Measurements from ENCODE around the gene LSMEM2.

Gene LSMEM2

GRCh38 chr3:50278880-50279224 lies at the start of gene LSMEM2:
TSS of gene LSMEM2 (plus strand) at chr3:50279087. CDS start at chr3:50279114, 27 bp downstream.
- DNase-seq (ENCODE audit: low read depth), result no peak
- TF ChIP-seq CTCF (IDR thresholded peaks at IDR 0.05; ENCODE audit: insufficient read depth, low read depth, low read length, missing control alignments), result no peak
- no peak within 1 kb of the TSS for H3K4me3 ChIP-seq (ENCODE audit: low read depth, low read length)

DNA sequence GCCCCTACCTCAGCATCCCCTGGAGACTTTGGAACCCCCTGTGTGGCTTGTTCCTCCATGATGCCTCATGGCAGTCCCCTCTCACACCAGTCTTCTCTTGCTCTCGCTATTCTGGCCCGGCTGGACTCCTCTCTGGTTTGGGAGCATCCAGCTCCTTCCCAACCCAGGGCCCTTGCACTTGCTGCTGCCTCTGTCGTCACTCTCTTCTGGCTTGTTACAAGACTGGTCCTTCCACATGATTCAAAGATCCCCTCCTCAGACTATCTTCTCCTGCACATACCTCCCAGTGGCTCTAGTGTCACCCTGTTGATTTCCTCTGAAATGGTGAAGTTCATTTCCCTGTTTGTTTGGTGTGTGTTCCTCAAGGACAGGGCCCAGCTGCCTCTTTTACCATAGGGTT lies 49.4 kb upstream of the LSMEM2 start:
- H3K4me3 ChIP-seq (ENCODE audit: low read depth, low read length), result no peak overlapping the region
- TF ChIP-seq CTCF (IDR thresholded peaks at IDR 0.05; ENCODE audit: insufficient read depth, low read depth, low read length, missing control alignments), result no peak
- DNase-seq (ENCODE audit: low read depth), result no peak

DNA sequence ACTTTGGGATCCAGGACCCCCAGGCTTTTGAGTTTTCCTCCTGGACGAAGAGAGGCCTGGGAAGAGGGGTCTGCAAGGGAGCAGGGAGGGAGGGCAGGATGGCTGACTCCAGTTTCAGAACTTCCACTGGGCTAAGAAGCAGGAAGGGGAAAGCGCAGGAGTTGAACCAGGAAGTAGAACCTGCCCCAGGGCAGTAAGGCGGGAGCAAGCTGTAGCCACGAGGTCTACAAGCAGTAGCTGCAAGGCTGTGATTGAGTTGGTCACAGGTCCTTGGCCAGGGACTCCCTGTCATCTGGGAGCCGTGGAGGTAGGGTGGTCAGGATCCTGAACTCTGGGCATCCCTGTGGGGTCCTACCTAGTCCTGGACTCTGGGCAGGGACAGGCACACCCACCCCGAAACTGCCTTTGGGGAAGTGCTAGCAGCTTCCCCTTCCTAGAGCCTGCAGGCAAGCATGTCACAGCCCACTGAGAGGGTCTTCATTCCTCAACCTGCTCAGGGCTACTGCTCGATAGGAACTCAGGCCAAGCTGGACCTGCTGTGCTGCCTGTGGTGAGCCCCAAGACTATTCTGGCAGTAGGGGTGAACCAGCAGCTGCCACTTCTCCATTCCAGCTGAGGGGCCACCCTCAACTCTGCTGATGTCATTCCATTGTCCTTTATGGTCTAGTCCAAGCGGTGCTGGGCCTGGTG lies 48.6 kb upstream of the LSMEM2 start:
- H3K4me3 ChIP-seq (ENCODE audit: low read depth, low read length), result no peak overlapping the region
- no peak for DNase-seq (ENCODE audit: low read depth)
- TF ChIP-seq CTCF (IDR thresholded peaks at IDR 0.05; ENCODE audit: insufficient read depth, low read depth, low read length, missing control alignments), result no peak

- H3K4me3 ChIP-seq (ENCODE audit: low read depth, low read length), result no peak overlapping the region
- no peak for DNase-seq (ENCODE audit: low read depth)
- TF ChIP-seq CTCF (IDR thresholded peaks at IDR 0.05; ENCODE audit: insufficient read depth, low read depth, low read length, missing control alignments), result no peak
These were observed 48.1 kb upstream of the LSMEM2 start for GRCh38 chr3:50230794-50231125.

- no peak overlapping the region for H3K4me3 ChIP-seq (ENCODE audit: low read depth, low read length)
- no peak for TF ChIP-seq CTCF (IDR thresholded peaks at IDR 0.05; ENCODE audit: insufficient read depth, low read depth, low read length, missing control alignments)
- no peak for DNase-seq (ENCODE audit: low read depth)
These were observed 47.3 kb upstream of the LSMEM2 start for GRCh38 chr3:50231581-50231980.

GRCh38 chr3:50232303-50232702 lies 46.6 kb upstream of the LSMEM2 start:
- no peak for TF ChIP-seq CTCF (IDR thresholded peaks at IDR 0.05; ENCODE audit: insufficient read depth, low read depth, low read length, missing control alignments)
- DNase-seq (ENCODE audit: low read depth), result no peak
- no peak overlapping the region for H3K4me3 ChIP-seq (ENCODE audit: low read depth, low read length)

DNA sequence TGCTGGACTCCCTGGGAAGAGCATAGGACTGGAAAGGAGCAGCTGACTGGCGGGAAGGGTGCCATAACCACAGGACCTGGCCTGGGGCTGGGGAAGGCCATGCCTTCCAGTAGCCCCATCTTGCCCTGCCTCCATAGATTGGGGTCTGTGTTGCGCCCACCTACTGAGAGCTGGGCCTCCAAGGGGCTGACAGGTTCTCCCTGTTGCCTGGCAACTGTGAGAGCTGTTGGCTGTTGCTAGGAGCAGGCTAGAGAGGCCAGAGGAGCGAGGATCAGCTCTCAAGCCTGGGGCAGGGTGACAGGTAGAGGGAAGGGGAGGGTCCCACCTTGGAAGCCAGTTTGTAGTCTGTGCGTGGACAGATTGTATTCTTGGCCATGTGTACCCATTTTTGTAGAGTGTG lies 45.7 kb upstream of the LSMEM2 start:
- TF ChIP-seq CTCF (IDR thresholded peaks at IDR 0.05; ENCODE audit: insufficient read depth, low read depth, low read length, missing control alignments), result no peak
- H3K4me3 ChIP-seq (ENCODE audit: low read depth, low read length), result no peak overlapping the region

More for the DNA sequence above, 45.7 kb upstream of the LSMEM2 start:
- DNase-seq (ENCODE audit: low read depth), result no peak

Measured in GM12865 (cell line).